HCT116 (cell line): ENCODE measurements around the gene ADA. TPM values are rescaled to one million over a fixed set of nuclear protein-coding genes. Genes with fewer than 3 reads are reported as not detected.

ENCODE experiments used
- ATAC-seq: fragments of 200-7000 bp; cut with Tn5 transposase; 2 replicates; pipeline ENCODE4 v1.9.1; 2020; ENCODE audit warnings: mild to moderate bottlenecking, moderate library complexity
- BruUV-seq: library from RNA; stranded (reverse); fragments of 400-500 nt; replicated peaks from 2 replicates; lab custom pipeline; 2021; lab: Mats Ljungman, UMichigan
- CTCF ChIA-PET: fragments of 300-600 bp; sonication (Branson Sonifier 250); formaldehyde crosslinking; loops from one replicate; lab custom pipeline; 2021; ENCODE audit warnings: antibody characterized with exemption; lab: Charles Lee
- POLR2A ChIA-PET: fragments of 300-600, 350-600 bp; sonication (Branson Sonifier 250); formaldehyde crosslinking; loops from one replicate; lab custom pipeline; 2021; ENCODE audit warnings: antibody characterized with exemption; lab: Charles Lee
- RAD21 ChIA-PET, 2 experiments: fragments of 300-600 bp; sonication (Branson Sonifier 250); formaldehyde crosslinking; loops; one replicate each; lab custom pipeline; 2023; ENCODE audit warnings: low total read pairs in 2 of 2; ENCODE audit not compliant: uncharacterized antibody in 2 of 2, unreplicated experiment in 2 of 2, low non-redundant PET in 1 of 2; lab: Charles Lee
- DNase-seq: peaks from one replicate; pipeline ENCODE4 v3.0.0-alpha.2; 2010; ENCODE audit warnings: low read depth, low spot score
- H2AFZ ChIP-seq: fragments of 200-600 bp; shearing (Covaris generic), sonication (generic); 2 replicates; pipeline ENCODE4 v1.6.1; 2017; ENCODE audit warnings: low read depth, mixed run types, mixed read lengths, antibody characterized with exemption, low read length; ENCODE audit not compliant: poor library complexity, severe bottlenecking
- H3K27ac ChIP-seq: 2 replicates; pipeline ENCODE4 v1.5.1; 2012; ENCODE audit warnings: low read depth, low read length
- H3K27me3 ChIP-seq: fragments of 200-600 bp; sonication (generic); 2 replicates; pipeline ENCODE4 v1.6.1; 2016; ENCODE audit warnings: mixed run types, low read length, mixed read lengths; ENCODE audit not compliant: insufficient read depth
- H3K36me3 ChIP-seq, 2 experiments: fragments of 200-500 bp in 1 of 2; fragments of 200-600 bp in 1 of 2; sonication (Bioruptor generic) in 1 of 2; sonication (generic) in 1 of 2; 2 replicates each; pipeline versions ENCODE4 v1.5.1 to v1.6.1; 2014 to 2016; ENCODE audit warnings: low read length in 2 of 2, inconsistent platforms in 1 of 2, mixed read lengths in 1 of 2, mixed run types in 1 of 2; ENCODE audit not compliant: insufficient read depth in 2 of 2, control insufficient read depth in 1 of 2
- H3K4me1 ChIP-seq, 2 experiments: fragments of 200-600 bp in 1 of 2; sonication (generic) in 1 of 2; 2 replicates each; pipeline versions ENCODE4 v1.5.1 to v1.6.1; 2012 to 2017; ENCODE audit warnings: low read length in 2 of 2, inconsistent platforms in 1 of 2, mild to moderate bottlenecking in 1 of 2, mixed read lengths in 1 of 2, mixed run types in 1 of 2, moderate library complexity in 1 of 2; ENCODE audit not compliant: insufficient read depth in 2 of 2, control insufficient read depth in 1 of 2
- H3K4me2 ChIP-seq: fragments of 200-600 bp; sonication (generic); 2 replicates; pipeline ENCODE4 v1.6.1; 2017; ENCODE audit warnings: mixed run types, low read length, mixed read lengths
- H3K4me3 ChIP-seq, 2 experiments: fragments of 200-600 bp in 1 of 2; sonication (generic) in 1 of 2; replicated peaks in 1 of 2; 2 replicates each; pipeline ENCODE4 v1.5.1; 2011 to 2016; ENCODE audit warnings: low read length in 2 of 2, control low read depth in 1 of 2, low read depth in 1 of 2, mild to moderate bottlenecking in 1 of 2, mixed read lengths in 1 of 2, mixed run types in 1 of 2
- H3K79me2 ChIP-seq: fragments of 200-600 bp; sonication (generic); 2 replicates; pipeline ENCODE4 v1.6.1; 2017; ENCODE audit warnings: mild to moderate bottlenecking, mixed run types, low read length, moderate library complexity, mixed read lengths; ENCODE audit not compliant: insufficient read depth
- H3K9ac ChIP-seq: fragments of 200-600 bp; sonication (generic); 2 replicates; pipeline ENCODE4 v1.6.1; 2016; ENCODE audit warnings: low read length, mixed read lengths
- H3K9me2 ChIP-seq: fragments of 200-600 bp; sonication (generic), shearing (Covaris generic); 2 replicates; pipeline ENCODE4 v1.6.1; 2017; ENCODE audit warnings: mixed run types, mild to moderate bottlenecking, moderate library complexity; ENCODE audit not compliant: insufficient read depth
- H3K9me3 ChIP-seq, 2 experiments: fragments of 200-500 bp in 1 of 2; fragments of 200-600 bp in 1 of 2; sonication (Bioruptor generic) in 1 of 2; sonication (generic) in 1 of 2; 2 replicates each; pipeline ENCODE4 v1.6.1; 2014 to 2017; ENCODE audit warnings: low read length in 2 of 2, mixed read lengths in 2 of 2, inconsistent platforms in 1 of 2, low read depth in 1 of 2, mild to moderate bottlenecking in 1 of 2, mixed run types in 1 of 2, moderate library complexity in 1 of 2; ENCODE audit not compliant: control insufficient read depth in 1 of 2, insufficient read depth in 1 of 2
- H4K20me1 ChIP-seq: fragments of 200-600 bp; sonication (generic), shearing (Covaris generic); 2 replicates; pipeline ENCODE4 v1.6.1; 2017; ENCODE audit warnings: mixed run types, mild to moderate bottlenecking, moderate library complexity; ENCODE audit not compliant: insufficient read depth
- CBX3 ChIP-seq: IDR thresholded peaks from 2 replicates; pipeline ENCODE4 v1.6.1; 2012; ENCODE audit warnings: low read depth
- EGR1 ChIP-seq: IDR thresholded peaks from 2 replicates; pipeline ENCODE4 v1.6.1; 2012; ENCODE audit warnings: low read depth
- ELF1 ChIP-seq: IDR thresholded peaks from 2 replicates; pipeline ENCODE4 v1.6.1; 2012; ENCODE audit warnings: low read depth, borderline replicate concordance
- FOSL1 ChIP-seq: IDR thresholded peaks from 2 replicates; pipeline ENCODE4 v1.6.1; 2012; ENCODE audit warnings: low read depth
- JUND ChIP-seq: IDR thresholded peaks from 2 replicates; pipeline ENCODE4 v1.6.1; 2012
- POLR2AphosphoS5 ChIP-seq: IDR thresholded peaks from 2 replicates; pipeline ENCODE4 v1.6.1; 2011; ENCODE audit warnings: mild to moderate bottlenecking, low read depth, low read length, moderate library complexity
- SIN3A ChIP-seq: IDR thresholded peaks from 2 replicates; pipeline ENCODE4 v1.6.1; 2012; ENCODE audit warnings: low read depth
- SP1 ChIP-seq: IDR thresholded peaks from 2 replicates; pipeline ENCODE4 v1.6.1; 2012; ENCODE audit warnings: low read depth
- SRF ChIP-seq: IDR thresholded peaks from 2 replicates; pipeline ENCODE4 v1.6.1; 2012; ENCODE audit warnings: low read depth
- TCF7L2 ChIP-seq: IDR thresholded peaks from 2 replicates; pipeline ENCODE4 v1.7.0; 2011; ENCODE audit warnings: borderline replicate concordance, inconsistent platforms; ENCODE audit not compliant: insufficient read depth, insufficient read length; ENCODE audit errors: extremely low read depth
- YY1 ChIP-seq: IDR thresholded peaks from 2 replicates; pipeline ENCODE4 v1.6.1; 2011; ENCODE audit warnings: low read length, low read depth, moderate library complexity, mild to moderate bottlenecking; ENCODE audit not compliant: insufficient replicate concordance; ENCODE audit errors: extremely low read depth
- ZNF274 ChIP-seq: fragments of 200-500 bp; sonication (Bioruptor generic); IDR thresholded peaks from 2 replicates; pipeline ENCODE4 v1.6.1; 2014; ENCODE audit warnings: mild to moderate bottlenecking, low read depth, low read length, inconsistent platforms
- intact Hi-C: fragments of 100-400 bp; cut with micrococcal nuclease; formaldehyde crosslinking; loops from 2 replicates; pipeline ENCODE4 v1.10.0; 2022
- total RNA-seq: library from RNA; stranded (reverse); gene quantifications from one replicate; pipeline ENCODE4 v1.2.1, GENCODE V29; 2021; ENCODE audit not compliant: unreplicated experiment

ADA gene
- total RNA-seq, 1 experiment from 2014 or later: 25.9 TPM

- no peak for TF ChIP-seq CBX3
- no peak for TF ChIP-seq ZNF274
- no peak for TF ChIP-seq SRF
- no peak for TF ChIP-seq SP1
- no peak for TF ChIP-seq JUND
- no peak for TF ChIP-seq FOSL1
Observed at GRCh38 chr20:44659931-44660330, 8.4 kb upstream of the ADA start (continued).

- BruUV-seq: no TSS peak
- ATAC-seq (no peak), DNase-seq (no peak)
- no peaks in the 10 kb centered on the region for H3K4me1 ChIP-seq
- intact Hi-C loops: no loop called here
- H3K79me2 ChIP-seq: no peaks in the 10 kb centered on the region
- H3K4me2 ChIP-seq: no peak overlapping the region
- H3K27ac ChIP-seq: no peak overlapping the region
- no peak for TF ChIP-seq ZNF274
- no peak for TF ChIP-seq SP1
- TF ChIP-seq TCF7L2: no peak
- TF ChIP-seq SIN3A: no peak
- no peak for TF ChIP-seq ELF1
- no peak for TF ChIP-seq POLR2AphosphoS5
- no peak for TF ChIP-seq YY1
- TF ChIP-seq EGR1: no peak
- no peaks in the 10 kb centered on the region for H3K9me3 ChIP-seq
- ChIA-PET POLR2A (no interaction called here), CTCF (no interaction called here), RAD21 (no interaction called here)
- no peak overlapping the region for H3K9ac ChIP-seq
- no peaks in the 10 kb centered on the region for H3K36me3 ChIP-seq
- H3K4me3 ChIP-seq: no peak overlapping the region
- 0 out of 2 replicates have a peak, but pooled peaks cover 3% of the 10 kb centered on the region for H3K27me3 ChIP-seq
- no peaks in the 10 kb centered on the region for H4K20me1 ChIP-seq
- H3K9me2 ChIP-seq: no peaks in the 10 kb centered on the region
- no peak overlapping the region for H2AFZ ChIP-seq
Observed at GRCh38 chr20:44658810-44659209, 7.3 kb upstream of the ADA start.
